HG02610 (cell line): ENCODE measurements around the gene ASZ1.
"Not testable (repeated sequence)": the region's sequence is repeated elsewhere in the genome, so short reads cannot be mapped to it uniquely, and the experiment has no call there.

Source experiments
- ATAC-seq: cut with Tn5 transposase; IDR thresholded peaks from one replicate; pipeline ENCODE4 v1.9.1; 2021; ENCODE audit warnings: mild to moderate bottlenecking, moderate library complexity; ENCODE audit not compliant: unreplicated experiment

ASZ1 gene

GRCh38 chr7:117427258-117427701 is at the start of gene ASZ1:
Gene ASZ1 (minus strand): TSS chr7:117427493. CDS start chr7:117427460, 33 bp downstream.
- no peak for ATAC-seq

DNA sequence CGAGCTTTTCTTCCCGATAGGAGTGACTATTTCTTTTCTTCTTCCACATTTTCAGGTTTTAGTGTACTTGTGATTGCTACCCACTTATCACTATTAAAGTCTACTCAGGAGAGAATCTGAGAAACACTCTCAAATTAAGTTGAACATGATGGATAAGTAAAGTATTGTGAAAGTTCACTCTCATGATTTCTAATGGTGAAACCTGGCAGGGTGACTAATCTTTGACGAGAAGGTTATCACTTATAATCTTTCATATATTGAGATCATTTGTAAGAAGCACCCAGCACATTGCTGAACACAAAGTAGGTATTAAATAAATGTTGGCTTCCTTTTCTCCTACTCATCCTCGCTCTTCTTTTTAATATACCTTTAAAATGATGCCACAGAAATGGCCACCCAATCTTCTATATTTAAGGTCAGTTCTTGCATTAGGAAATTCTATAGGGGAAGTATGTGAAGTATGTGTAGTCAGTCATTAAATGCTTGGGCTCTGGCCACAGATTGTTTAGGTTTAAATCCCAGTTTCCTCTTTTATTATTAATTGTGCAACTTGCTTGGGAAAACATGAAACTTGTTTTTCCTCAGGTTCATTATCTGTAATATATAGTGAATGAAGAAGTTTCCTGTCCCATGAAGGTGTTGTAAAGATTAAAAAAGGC is 49.4 kb upstream of the ASZ1 start:
- no peak for ATAC-seq

DNA sequence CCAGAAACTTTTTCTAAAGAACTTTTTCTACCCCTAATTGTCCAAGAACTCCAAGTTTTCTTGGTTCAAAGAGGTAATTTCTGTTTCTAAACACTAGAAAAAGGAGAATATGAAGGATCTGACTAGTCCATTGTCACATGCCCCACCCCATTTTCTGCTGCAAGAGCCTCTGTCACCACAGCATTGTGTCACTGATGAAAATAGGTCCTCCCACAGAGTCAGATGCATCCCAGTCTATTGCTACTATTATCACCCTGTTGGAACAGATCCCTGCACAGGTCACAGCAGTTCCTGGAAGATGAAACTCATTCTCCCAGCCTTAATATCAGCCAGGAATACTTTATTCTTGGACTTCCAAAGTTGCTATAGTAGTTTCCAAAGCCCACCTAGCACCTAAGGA is 45.0 kb upstream of the ASZ1 start:
- ATAC-seq = no peak

GRCh38 chr7:117470777-117471176 is 43.5 kb upstream of the ASZ1 start:
- ATAC-seq = no peak

GRCh38 chr7:117468174-117468573 is 40.9 kb upstream of the ASZ1 start:
- no peak for ATAC-seq

GRCh38 chr7:117460815-117461214 is 33.5 kb upstream of the ASZ1 start:
- not testable (repeated sequence) for ATAC-seq

- no peak for ATAC-seq
Observed at GRCh38 chr7:117459735-117460134, 32.4 kb upstream of the ASZ1 start.

GRCh38 chr7:117458977-117459583 is 31.8 kb upstream of the ASZ1 start:
- peak; percentile 49 for ATAC-seq

DNA sequence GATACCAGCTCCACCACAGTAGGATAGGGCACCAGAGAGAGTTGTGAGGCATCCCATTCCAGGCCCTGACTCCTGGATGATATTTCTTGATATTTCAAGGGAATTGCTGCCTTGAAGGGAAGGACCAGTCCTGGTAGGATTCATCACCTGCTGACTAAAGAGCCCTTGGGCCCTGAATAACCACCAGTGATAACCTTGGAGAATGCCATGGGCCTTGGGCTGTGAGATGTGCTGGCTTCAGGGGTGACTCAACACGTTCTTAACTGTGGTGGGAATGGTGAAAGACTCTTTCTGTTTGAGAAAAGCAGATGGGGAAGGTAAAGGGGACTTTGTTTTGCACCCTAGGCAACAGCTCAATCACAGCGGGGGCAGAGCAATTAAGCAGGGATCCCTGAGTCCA is 21.4 kb upstream of the ASZ1 start:
- ATAC-seq = no peak

DNA sequence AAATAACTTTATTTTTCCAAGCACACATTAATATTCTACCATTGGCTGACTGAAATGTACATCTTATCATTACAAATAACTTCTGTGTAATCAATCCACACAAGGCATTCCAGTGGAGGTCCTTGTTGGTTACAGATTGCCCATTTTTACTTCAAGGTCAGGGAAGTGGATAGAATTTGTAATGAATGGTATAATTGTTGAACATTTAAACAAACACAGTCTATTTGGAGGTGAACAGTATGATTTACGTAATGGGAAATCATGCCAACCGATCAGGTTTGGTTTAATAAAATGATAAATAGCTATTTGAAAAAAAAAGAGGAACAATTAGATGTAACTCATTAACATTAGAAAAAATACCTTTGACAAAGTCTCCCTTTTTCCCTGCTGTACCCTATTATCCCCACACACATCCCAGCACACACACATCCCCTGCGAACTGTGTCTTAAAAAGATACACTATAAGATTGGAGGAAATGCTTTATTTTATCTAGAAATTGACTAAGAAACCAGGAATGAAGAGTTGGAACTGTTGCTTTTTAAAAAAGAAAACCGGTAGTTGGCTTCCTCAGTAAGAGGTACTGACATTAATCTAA is 19.0 kb upstream of the ASZ1 start:
- ATAC-seq = no peak

- ATAC-seq = no peak
Observed at GRCh38 chr7:117445206-117445605, 17.9 kb upstream of the ASZ1 start.

DNA sequence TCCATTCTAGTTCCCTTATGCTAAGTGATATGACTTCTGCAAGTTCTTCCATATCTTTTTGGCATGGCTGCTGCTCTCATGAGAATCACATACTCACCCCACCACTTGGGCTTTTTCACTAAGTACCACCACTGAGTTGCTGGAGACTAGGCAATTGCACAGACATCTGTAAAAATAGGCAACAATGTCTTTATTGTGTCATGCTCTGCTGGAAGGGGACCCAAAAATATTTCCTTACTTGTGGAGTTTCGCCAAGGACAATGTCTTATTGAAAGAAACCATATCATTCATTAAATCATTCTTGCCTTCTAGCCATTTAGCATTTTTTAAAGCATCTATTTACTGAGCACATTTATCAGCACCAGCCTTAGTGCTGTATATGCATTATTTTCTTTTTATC is 17.4 kb upstream of the ASZ1 start:
- ATAC-seq = no peak

- peak; percentile 99 for ATAC-seq
Observed at GRCh38 chr7:117435475-117436043, 8.3 kb upstream of the ASZ1 start.

DNA sequence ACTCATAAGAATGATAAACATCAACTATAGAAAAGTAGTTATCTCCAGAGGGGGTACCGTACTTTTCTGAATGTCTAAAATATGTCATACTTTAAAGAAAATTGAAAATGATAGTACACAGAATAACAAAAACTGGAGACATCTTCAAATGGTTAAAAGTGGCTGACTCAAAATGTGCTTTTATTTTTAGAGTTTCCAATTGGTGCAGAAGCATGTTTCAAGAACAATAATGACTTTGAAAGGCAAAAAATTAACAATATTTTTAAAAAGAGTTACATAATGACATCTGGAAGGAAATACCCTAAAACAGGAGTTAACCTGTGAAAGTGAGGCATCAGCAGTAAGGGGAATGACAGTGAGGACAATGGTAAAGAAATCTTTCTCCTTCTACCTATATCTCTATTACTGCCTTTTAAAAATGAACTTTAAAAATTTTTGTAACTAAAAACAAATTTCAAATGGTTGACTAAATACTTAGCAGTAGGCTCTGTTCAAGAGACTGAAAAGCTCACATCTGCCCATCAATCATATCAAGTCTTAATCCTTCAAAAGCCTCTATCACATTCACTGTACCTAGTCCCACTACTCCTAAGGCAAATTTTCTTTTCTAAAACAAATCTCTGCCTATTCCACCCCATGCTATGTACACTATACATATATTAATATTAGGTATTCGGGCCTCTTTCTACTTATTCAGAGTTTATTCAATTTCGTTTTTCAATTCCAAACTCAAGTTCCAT is 3.0 kb downstream of the ASZ1 start:
- ATAC-seq = peak; percentile 88

GRCh38 chr7:117414591-117414990 is 12.7 kb downstream of the ASZ1 start:
- not testable (repeated sequence) for ATAC-seq

GRCh38 chr7:117412946-117413559 is 14.2 kb downstream of the ASZ1 start:
- ATAC-seq = no peak

GRCh38 chr7:117412390-117412789 is 14.9 kb downstream of the ASZ1 start:
- ATAC-seq = no peak

DNA sequence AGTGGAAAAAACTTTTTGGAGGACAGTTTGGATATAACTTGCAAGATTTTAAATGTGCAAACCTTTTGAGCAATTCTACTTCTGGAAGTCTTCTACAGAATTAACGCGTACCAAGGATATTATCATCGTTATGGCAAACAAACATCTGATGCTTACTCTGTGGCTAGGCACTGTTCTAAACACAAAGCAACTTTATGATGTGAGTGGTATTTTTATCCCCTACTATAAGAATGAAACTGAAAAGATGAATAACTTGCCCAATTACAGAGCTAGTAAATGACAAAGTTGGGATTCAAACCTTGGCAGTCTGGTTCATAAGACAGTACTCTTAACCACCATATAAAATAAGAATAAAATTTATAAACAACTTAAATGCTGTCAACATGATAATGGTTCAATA is 15.8 kb downstream of the ASZ1 start:
- peak; percentile 82 for ATAC-seq

DNA sequence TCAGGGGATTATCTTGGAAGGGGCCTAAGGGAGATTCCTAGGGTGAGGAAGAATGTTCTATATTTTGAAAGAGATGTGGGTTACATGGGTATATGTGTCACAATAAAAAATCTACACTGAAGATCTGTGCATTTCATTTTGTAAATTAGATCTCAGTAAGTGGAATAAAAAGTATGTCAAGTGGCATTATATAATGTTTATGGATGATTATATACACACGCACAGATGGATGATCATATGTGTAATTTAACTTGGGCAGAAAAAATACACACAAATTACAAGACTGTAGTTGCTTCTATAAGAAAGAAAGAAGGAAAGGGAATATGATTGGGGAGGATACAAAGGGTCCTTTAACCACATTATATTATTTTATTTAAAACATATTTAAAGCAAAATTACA is 18.5 kb downstream of the ASZ1 start:
- no peak for ATAC-seq

- no peak for ATAC-seq
Observed at GRCh38 chr7:117405519-117405918, 21.8 kb downstream of the ASZ1 start.

- no peak for ATAC-seq
Observed at GRCh38 chr7:117403737-117404136, 23.6 kb downstream of the ASZ1 start.
